Measurements from ENCODE around the gene ZNF566.

GRCh38 chr19:36488118-36488845 lies 1.1 kb downstream of the ZNF566 start:
- TF ChIP-seq HMGA1 (CRISPR knock-in tag; conservative IDR thresholded peaks at IDR 0.05) (no peak), TFAP4 (IDR thresholded peaks at IDR 0.05; ENCODE audit: borderline replicate concordance, low read depth) (no peak), ZNF598 (CRISPR knock-in tag; IDR thresholded peaks at IDR 0.05; ENCODE audit: borderline replicate concordance) (no peak), POLR2AphosphoS5 (IDR thresholded peaks at IDR 0.05; ENCODE audit: low read depth, low read length) (no peak), ARHGAP35 (CRISPR knock-in tag; IDR thresholded peaks at IDR 0.05; ENCODE audit: borderline replicate concordance) (no peak), ATF3 (CRISPR knock-in tag; IDR thresholded peaks at IDR 0.05) (no peak), FOXK1 (CRISPR knock-in tag; IDR thresholded peaks at IDR 0.05; ENCODE audit: borderline replicate concordance, low read depth) (no peak)
- TF ChIP-seq, protein P1, sequence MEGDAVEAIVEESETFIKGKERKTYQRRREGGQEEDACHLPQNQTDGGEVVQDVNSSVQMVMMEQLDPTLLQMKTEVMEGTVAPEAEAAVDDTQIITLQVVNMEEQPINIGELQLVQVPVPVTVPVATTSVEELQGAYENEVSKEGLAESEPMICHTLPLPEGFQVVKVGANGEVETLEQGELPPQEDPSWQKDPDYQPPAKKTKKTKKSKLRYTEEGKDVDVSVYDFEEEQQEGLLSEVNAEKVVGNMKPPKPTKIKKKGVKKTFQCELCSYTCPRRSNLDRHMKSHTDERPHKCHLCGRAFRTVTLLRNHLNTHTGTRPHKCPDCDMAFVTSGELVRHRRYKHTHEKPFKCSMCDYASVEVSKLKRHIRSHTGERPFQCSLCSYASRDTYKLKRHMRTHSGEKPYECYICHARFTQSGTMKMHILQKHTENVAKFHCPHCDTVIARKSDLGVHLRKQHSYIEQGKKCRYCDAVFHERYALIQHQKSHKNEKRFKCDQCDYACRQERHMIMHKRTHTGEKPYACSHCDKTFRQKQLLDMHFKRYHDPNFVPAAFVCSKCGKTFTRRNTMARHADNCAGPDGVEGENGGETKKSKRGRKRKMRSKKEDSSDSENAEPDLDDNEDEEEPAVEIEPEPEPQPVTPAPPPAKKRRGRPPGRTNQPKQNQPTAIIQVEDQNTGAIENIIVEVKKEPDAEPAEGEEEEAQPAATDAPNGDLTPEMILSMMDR (CRISPR knock-in tag; IDR thresholded peaks at IDR 0.05) = no peak
- TF ChIP-seq, protein P2, sequence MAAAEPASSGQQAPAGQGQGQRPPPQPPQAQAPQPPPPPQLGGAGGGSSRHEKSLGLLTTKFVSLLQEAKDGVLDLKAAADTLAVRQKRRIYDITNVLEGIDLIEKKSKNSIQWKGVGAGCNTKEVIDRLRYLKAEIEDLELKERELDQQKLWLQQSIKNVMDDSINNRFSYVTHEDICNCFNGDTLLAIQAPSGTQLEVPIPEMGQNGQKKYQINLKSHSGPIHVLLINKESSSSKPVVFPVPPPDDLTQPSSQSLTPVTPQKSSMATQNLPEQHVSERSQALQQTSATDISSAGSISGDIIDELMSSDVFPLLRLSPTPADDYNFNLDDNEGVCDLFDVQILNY (CRISPR knock-in tag; conservative IDR thresholded peaks at IDR 0.05) = no peak
- TF ChIP-seq, protein P3, sequence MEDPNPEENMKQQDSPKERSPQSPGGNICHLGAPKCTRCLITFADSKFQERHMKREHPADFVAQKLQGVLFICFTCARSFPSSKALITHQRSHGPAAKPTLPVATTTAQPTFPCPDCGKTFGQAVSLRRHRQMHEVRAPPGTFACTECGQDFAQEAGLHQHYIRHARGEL (CRISPR knock-in tag; IDR thresholded peaks at IDR 0.05) = no peak
- TF ChIP-seq, protein P4, sequence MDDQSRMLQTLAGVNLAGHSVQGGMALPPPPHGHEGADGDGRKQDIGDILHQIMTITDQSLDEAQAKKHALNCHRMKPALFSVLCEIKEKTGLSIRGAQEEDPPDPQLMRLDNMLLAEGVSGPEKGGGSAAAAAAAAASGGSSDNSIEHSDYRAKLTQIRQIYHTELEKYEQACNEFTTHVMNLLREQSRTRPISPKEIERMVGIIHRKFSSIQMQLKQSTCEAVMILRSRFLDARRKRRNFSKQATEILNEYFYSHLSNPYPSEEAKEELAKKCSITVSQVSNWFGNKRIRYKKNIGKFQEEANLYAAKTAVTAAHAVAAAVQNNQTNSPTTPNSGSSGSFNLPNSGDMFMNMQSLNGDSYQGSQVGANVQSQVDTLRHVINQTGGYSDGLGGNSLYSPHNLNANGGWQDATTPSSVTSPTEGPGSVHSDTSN (CRISPR knock-in tag; IDR thresholded peaks at IDR 0.05; ENCODE audit: borderline replicate concordance) = no peak
- TF ChIP-seq, protein P5, sequence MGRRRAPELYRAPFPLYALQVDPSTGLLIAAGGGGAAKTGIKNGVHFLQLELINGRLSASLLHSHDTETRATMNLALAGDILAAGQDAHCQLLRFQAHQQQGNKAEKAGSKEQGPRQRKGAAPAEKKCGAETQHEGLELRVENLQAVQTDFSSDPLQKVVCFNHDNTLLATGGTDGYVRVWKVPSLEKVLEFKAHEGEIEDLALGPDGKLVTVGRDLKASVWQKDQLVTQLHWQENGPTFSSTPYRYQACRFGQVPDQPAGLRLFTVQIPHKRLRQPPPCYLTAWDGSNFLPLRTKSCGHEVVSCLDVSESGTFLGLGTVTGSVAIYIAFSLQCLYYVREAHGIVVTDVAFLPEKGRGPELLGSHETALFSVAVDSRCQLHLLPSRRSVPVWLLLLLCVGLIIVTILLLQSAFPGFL (CRISPR knock-in tag; IDR thresholded peaks at IDR 0.05) = no peak
